Measurements from ENCODE around the gene BOLA2B. TPM values are rescaled to one million over a fixed set of nuclear protein-coding genes. Genes with fewer than 3 reads are reported as not detected.

The BOLA2B gene
- total RNA-seq, 2 donors from 2014 or later = 109 to 237 TPM

DNA sequence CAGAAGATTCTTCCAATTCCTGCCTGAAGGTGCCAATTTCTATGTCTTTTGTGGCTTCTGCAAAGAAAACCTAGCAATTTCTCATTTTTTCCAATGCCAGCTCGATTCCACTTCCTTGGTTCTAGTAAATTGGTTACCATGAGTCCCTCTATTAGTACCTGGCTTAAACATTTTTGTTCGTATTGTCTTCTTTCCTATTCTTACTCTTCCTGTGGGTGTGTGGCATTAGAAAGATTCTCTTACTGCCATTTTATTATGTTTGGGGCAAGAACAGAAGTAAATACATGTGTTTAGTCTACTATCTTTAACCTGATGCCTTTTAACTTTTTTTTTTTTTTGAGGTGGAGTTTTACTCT lies 50.1 kb downstream of the BOLA2B start:
- H3K4me1 ChIP-seq = peaks cover 11% of the 10 kb centered on the region
- no peak overlapping the region for H3K27ac ChIP-seq
- DNase-seq = no peak
- H3K9ac ChIP-seq (ENCODE audit: low read depth in 2 of 2, low read length in 2 of 2) = no peak overlapping the region
- intact Hi-C loops (cut with DNase I) = no loop called here
- no peaks in the 10 kb centered on the region for H3K27me3 ChIP-seq
- TF ChIP-seq, protein P1, sequence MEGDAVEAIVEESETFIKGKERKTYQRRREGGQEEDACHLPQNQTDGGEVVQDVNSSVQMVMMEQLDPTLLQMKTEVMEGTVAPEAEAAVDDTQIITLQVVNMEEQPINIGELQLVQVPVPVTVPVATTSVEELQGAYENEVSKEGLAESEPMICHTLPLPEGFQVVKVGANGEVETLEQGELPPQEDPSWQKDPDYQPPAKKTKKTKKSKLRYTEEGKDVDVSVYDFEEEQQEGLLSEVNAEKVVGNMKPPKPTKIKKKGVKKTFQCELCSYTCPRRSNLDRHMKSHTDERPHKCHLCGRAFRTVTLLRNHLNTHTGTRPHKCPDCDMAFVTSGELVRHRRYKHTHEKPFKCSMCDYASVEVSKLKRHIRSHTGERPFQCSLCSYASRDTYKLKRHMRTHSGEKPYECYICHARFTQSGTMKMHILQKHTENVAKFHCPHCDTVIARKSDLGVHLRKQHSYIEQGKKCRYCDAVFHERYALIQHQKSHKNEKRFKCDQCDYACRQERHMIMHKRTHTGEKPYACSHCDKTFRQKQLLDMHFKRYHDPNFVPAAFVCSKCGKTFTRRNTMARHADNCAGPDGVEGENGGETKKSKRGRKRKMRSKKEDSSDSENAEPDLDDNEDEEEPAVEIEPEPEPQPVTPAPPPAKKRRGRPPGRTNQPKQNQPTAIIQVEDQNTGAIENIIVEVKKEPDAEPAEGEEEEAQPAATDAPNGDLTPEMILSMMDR (IDR thresholded peaks at IDR 0.05) = no peak
- H3K4me3 ChIP-seq = no peak overlapping the region
- no peaks in the 10 kb centered on the region for H3K9me3 ChIP-seq
- H3K36me3 ChIP-seq = no peaks in the 10 kb centered on the region

Other genes starting within 250 kb of the BOLA2B start
- 100 to 1,000 TPM; 149 to 174 TPM for gene TMEM219, start 231.6 kb downstream of the BOLA2B start, total RNA-seq
- 10 to 100 TPM; 37.4 to 62.3 TPM for gene TAOK2, start 219.8 kb downstream of the BOLA2B start, total RNA-seq
- 10 to 100 TPM in 1 of 2 donors, 1 to 10 TPM in 1; 7.5 to 18.4 TPM for gene HIRIP3, start 198.0 kb downstream of the BOLA2B start, total RNA-seq
- 10 to 100 TPM; 46.9 to 80.2 TPM for gene INO80E, start 197.4 kb downstream of the BOLA2B start, total RNA-seq
- gene DOC2A, start 182.6 kb downstream of the BOLA2B start, total RNA-seq = 10 to 100 TPM in 1 of 2 donors, 1 to 10 TPM in 1; 4.8 to 12.9 TPM
- gene C16orf92, start 170.5 kb downstream of the BOLA2B start, total RNA-seq = not detected
- under 1 TPM; 0.16 to 0.49 TPM for gene TLCD3B, start 162.4 kb downstream of the BOLA2B start, total RNA-seq
- 1,000 to 10,000 TPM; 2,396 to 2,926 TPM for gene ALDOA, start 127.9 kb downstream of the BOLA2B start, total RNA-seq
- 100 to 1,000 TPM; 111 to 156 TPM for gene PPP4C, start 117.7 kb downstream of the BOLA2B start, total RNA-seq
- gene TBX6, start 101.7 kb downstream of the BOLA2B start, total RNA-seq = 1 to 10 TPM in 1 of 2 donors, under 1 TPM in 1; 0.85 to 1.6 TPM
- gene YPEL3, start 97.5 kb downstream of the BOLA2B start, total RNA-seq = 10 to 100 TPM; 15.5 to 39.2 TPM
- 10 to 100 TPM; 40.4 to 95.2 TPM for gene GDPD3, start 80.1 kb downstream of the BOLA2B start, total RNA-seq
- 100 to 1,000 TPM; 208 to 298 TPM for gene MAPK3, start 70.4 kb downstream of the BOLA2B start, total RNA-seq
- gene CORO1A, start 10.1 kb downstream of the BOLA2B start, total RNA-seq = 10 to 100 TPM; 16.5 to 20.0 TPM
- 100 to 1,000 TPM in 1 of 2 donors, 10 to 100 TPM in 1; 70.2 to 114 TPM for gene SLX1A, start 209 bp upstream of the BOLA2B start, total RNA-seq
- gene SULT1A3, start 5.6 kb upstream of the BOLA2B start, total RNA-seq = 10 to 100 TPM; 47.8 to 59.0 TPM
- gene NPIPB13, start 54.8 kb upstream of the BOLA2B start, total RNA-seq = 10 to 100 TPM in 1 of 2 donors, 1 to 10 TPM in 1; 1.6 to 10.4 TPM
- gene CD2BP2, start 161.6 kb upstream of the BOLA2B start, total RNA-seq = 10 to 100 TPM; 44.8 to 76.1 TPM
- 10 to 100 TPM; 45.0 to 62.3 TPM for gene TBC1D10B, start 176.8 kb upstream of the BOLA2B start, total RNA-seq
- gene MYL11, start 181.1 kb upstream of the BOLA2B start, total RNA-seq = 1 to 10 TPM; 1.1 to 2.2 TPM
- gene SEPTIN1, start 188.9 kb upstream of the BOLA2B start, total RNA-seq = 1 to 10 TPM; 4.3 to 4.5 TPM
- 1 to 10 TPM; 6.5 to 6.8 TPM for gene ZNF48, start 201.8 kb upstream of the BOLA2B start, total RNA-seq
- gene ZNF771, start 213.9 kb upstream of the BOLA2B start, total RNA-seq = 1 to 10 TPM; 3.5 to 6.5 TPM
- gene DCTPP1, start 236.4 kb upstream of the BOLA2B start, total RNA-seq = 100 to 1,000 TPM in 1 of 2 donors, 10 to 100 TPM in 1; 80.9 to 153 TPM